Spleen (tissue), 7 donors: ENCODE measurements around the gene OCEL1.
A peak's percentile ranks its signal among the peaks of the same experiment; 100 is the strongest.

ENCODE experiments used
- POLR2A ChIP-seq, 3 donors: fragments of 450-650 bp; IDR thresholded peaks; one replicate each; pipeline ENCODE4 v1.5.1; 2017; ENCODE audit warnings: antibody characterized with exemption in 3 of 3, mild to moderate bottlenecking in 1 of 3
- POLR2AphosphoS5 ChIP-seq, 3 donors: sonication (generic); formaldehyde crosslinking; IDR thresholded peaks; one replicate each; pipeline ENCODE4 v1.5.1; 2017; ENCODE audit warnings: antibody characterized with exemption in 3 of 3
- TF ChIP-seq, protein P1 (sequence below), 11 experiments: fragments of 200-600 bp in 7 of 11; fragments of 450-650 bp in 4 of 11; sonication (generic) in 4 of 11; IDR thresholded peaks in 8 of 11; conservative IDR thresholded peaks in 3 of 11; 1 replicate in 7 of 11; 2 replicates in 4 of 11; pipeline versions ENCODE4 v1.4.0 to v1.8.0; 2016 to 2021; ENCODE audit warnings: antibody characterized with exemption in 11 of 11, inconsistent platforms in 4 of 11, mild to moderate bottlenecking in 1 of 11
- donor health status: DM: no; HTN: no; CAD: no; lungs with moderate emphysema.
- donor health status: DM: no; HTN: no; CAD: no.
- donor health status: DM: no; HTN: no; CAD: no.

DNA sequence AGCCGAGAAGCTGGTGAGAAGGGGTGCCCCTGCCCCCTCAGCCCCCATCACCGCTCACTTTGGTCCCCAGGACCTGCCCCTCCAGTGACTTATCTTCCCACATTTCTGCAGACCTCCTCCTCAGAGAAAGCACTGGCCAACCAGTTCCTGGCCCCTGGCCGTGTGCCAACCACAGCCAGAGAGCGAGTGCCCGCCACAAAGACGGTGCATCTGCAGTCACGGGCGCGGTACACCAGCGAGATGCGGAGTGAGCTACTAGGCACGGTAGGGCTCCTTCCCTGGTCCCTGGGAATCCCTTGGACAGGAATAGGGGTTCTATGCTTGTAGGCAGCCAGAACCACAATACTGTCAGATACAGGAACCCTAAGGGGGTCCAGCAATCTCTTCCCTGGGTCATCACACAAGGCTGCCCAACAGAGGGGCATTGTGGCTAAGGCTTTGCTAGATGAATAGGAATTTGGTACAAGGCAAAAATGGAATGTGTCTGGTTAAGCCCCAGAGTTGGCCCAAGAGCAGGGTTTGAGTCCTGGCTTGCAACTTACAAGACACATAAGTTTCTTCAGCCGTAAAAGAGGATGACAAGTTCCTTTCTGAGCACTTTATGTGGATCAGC is 9.9 kb upstream of the OCEL1 start:
- TF ChIP-seq, protein P1, sequence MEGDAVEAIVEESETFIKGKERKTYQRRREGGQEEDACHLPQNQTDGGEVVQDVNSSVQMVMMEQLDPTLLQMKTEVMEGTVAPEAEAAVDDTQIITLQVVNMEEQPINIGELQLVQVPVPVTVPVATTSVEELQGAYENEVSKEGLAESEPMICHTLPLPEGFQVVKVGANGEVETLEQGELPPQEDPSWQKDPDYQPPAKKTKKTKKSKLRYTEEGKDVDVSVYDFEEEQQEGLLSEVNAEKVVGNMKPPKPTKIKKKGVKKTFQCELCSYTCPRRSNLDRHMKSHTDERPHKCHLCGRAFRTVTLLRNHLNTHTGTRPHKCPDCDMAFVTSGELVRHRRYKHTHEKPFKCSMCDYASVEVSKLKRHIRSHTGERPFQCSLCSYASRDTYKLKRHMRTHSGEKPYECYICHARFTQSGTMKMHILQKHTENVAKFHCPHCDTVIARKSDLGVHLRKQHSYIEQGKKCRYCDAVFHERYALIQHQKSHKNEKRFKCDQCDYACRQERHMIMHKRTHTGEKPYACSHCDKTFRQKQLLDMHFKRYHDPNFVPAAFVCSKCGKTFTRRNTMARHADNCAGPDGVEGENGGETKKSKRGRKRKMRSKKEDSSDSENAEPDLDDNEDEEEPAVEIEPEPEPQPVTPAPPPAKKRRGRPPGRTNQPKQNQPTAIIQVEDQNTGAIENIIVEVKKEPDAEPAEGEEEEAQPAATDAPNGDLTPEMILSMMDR (IDR thresholded peaks at IDR 0.05 in 8 of 11, conservative IDR thresholded peaks at IDR 0.05 in 3 of 11) = no peak
- no peak for TF ChIP-seq POLR2A (IDR thresholded peaks at IDR 0.05)
- TF ChIP-seq POLR2AphosphoS5 (IDR thresholded peaks at IDR 0.05) = peak in 1 of 3 donors; percentile 27
